Thoracic aorta (tissue), 2 donors: ENCODE data around the gene COPZ1. TPM values are rescaled to one million over a fixed set of nuclear protein-coding genes. Genes with fewer than 3 reads are reported as not detected.

Experiments
- ATAC-seq: fragments of 150-250 bp; one replicate; pipeline ENCODE4 v1.8.0; 2017; ENCODE audit warnings: low read depth; ENCODE audit not compliant: insufficient number of reproducible peaks, low FRiP score
- DNase-seq: peaks from one replicate; pipeline ENCODE4 v3.0.0-alpha.2; 2020; ENCODE audit warnings: low spot score
- H3K27ac ChIP-seq, 2 donors: fragments of 200-600 bp; sonication (generic); 1 replicate in 1 of 2; 2 replicates in 1 of 2; pipeline ENCODE4 v1.5.1; 2016; ENCODE audit warnings: mild to moderate bottlenecking in 2 of 2, moderate library complexity in 2 of 2
- H3K27me3 ChIP-seq: fragments of 200-600 bp; sonication (generic); replicated peaks from 2 replicates; pipeline ENCODE4 v1.6.0; 2016; ENCODE audit warnings: mild to moderate bottlenecking; ENCODE audit not compliant: insufficient read depth
- H3K36me3 ChIP-seq: fragments of 200-600 bp; sonication (generic); one replicate; pipeline ENCODE4 v1.5.1; 2016
- H3K4me1 ChIP-seq, 2 donors: fragments of 200-600 bp; sonication (generic); 1 replicate in 1 of 2; 2 replicates in 1 of 2; pipeline versions ENCODE4 v1.5.1 to v1.6.0; 2016; ENCODE audit warnings: low read depth in 2 of 2, mild to moderate bottlenecking in 1 of 2; ENCODE audit not compliant: control insufficient read depth in 1 of 2
- H3K4me3 ChIP-seq: fragments of 200-600 bp; sonication (generic); 2 replicates; pipeline ENCODE4 v1.5.1; 2016; ENCODE audit warnings: mild to moderate bottlenecking
- H3K9me3 ChIP-seq: fragments of 200-600 bp; sonication (generic); 2 replicates; pipeline ENCODE4 v1.5.1; 2016
- total RNA-seq, 2 donors: library from RNA; depleted of rRNA; stranded (reverse); fragments of >200 nt; gene quantifications; one replicate each; pipeline versions ENCODE4 v1.1.0 to v1.2.3, GENCODE V29; 2016
- TF ChIP-seq, protein P1 (sequence below): fragments of 200-600 bp; sonication (generic); IDR thresholded peaks from one replicate; pipeline ENCODE4 v1.5.1; 2019; ENCODE audit warnings: antibody characterized with exemption

Gene COPZ1
- total RNA-seq, 2 donors from 2014 or later: 38.7 to 59.4 TPM

DNA sequence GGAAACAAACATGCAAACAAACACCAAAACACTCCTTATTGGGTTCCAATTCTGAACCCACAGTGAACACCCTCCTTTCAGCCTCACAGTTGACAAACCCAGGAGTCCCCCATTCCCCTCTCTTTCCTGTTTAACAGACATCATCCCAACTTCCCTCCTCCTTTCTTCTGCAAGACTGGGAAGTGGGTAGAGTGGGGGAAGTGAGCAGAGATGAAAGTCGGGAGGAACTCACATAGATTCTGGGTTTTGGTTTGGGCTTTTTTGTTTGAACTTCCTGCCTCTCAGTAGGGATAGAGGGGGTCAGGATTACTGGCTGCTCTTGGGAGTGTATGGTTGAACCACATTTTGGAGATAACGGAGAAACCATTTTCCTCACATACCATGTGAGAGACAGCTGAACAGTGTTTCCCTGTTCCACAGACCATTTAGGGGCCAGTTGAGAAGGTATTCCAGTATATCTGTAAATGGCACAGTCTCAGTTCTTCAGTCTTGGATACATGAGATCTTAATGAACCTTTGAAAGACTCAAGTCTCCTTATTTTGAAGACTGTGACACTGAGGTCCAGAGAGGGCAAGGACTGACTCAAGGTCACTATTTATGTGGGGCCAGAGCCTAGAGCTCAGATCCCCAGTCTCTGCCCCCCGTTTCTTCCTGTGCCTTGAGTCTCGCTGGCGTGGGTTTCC, 43.2 kb downstream of the COPZ1 start:
- no peaks in the 10 kb centered on the region for H3K36me3 ChIP-seq
- no peaks in the 10 kb centered on the region for H3K9me3 ChIP-seq
- H3K4me1 ChIP-seq: peaks cover 10 to 34% of the 10 kb centered on the region in 2 donors
- DNase-seq: no peak
- peak overlapping the region; percentile 76 for H3K4me3 ChIP-seq
- ATAC-seq: no peak
- TF ChIP-seq, protein P1, sequence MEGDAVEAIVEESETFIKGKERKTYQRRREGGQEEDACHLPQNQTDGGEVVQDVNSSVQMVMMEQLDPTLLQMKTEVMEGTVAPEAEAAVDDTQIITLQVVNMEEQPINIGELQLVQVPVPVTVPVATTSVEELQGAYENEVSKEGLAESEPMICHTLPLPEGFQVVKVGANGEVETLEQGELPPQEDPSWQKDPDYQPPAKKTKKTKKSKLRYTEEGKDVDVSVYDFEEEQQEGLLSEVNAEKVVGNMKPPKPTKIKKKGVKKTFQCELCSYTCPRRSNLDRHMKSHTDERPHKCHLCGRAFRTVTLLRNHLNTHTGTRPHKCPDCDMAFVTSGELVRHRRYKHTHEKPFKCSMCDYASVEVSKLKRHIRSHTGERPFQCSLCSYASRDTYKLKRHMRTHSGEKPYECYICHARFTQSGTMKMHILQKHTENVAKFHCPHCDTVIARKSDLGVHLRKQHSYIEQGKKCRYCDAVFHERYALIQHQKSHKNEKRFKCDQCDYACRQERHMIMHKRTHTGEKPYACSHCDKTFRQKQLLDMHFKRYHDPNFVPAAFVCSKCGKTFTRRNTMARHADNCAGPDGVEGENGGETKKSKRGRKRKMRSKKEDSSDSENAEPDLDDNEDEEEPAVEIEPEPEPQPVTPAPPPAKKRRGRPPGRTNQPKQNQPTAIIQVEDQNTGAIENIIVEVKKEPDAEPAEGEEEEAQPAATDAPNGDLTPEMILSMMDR: no peak
- no peak overlapping the region for H3K27ac ChIP-seq
- no peaks in the 10 kb centered on the region for H3K27me3 ChIP-seq

DNA sequence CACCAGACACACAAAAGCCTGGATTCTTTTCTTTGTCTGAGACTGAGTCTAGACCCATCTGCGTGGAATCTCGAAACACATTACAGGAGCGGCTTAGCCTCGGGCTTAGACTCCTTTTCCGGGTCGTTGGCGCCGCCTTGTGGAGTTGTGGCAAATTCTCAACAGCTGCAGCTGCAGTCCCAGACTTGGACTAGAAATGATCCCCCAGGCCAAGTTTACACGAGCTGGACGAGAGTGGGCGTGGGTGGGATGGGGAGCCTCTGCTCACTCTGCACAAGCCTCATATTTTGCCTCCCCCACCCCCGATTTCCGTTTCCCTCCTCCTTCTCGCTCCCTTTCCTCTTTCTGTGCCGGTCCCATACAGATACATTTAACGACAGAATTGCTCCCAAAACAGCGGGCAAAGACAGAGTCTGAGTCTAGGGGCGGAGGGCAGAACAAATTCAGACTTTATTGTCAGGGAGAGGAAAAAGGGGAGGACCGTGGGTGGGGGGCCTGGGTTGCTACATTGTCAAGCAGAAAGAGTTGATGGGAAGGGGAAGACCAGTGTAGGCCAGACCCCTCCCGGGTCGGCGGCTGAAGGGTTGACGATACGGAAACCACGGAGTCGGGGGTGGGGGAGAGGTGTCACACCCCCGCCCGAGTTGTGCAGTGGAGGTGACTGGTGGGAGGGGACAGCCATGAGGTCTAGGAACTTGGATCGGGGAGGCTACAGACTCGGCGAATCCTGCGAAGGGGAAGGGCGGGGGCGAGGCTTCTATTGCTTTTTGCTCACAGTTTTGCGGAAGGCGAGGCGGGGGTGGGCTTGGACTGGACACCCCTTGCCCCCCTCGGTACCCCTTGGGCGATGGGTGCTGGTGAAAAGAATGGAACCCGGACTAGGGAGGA, 44.0 kb downstream of the COPZ1 start:
- peak; percentile 70 for ATAC-seq
- peak; percentile 73 for DNase-seq
- Histone ChIP-seq H3K4me1 (peaks cover 10 to 34% of the 10 kb centered on the region in 2 donors), H3K9me3 (no peaks in the 10 kb centered on the region), H3K4me3 (peak overlapping the region; percentile 76), H3K27ac (no peak overlapping the region), H3K36me3 (peaks cover 3% of the 10 kb centered on the region), H3K27me3 (no peaks in the 10 kb centered on the region)
- TF ChIP-seq, protein P1: peak; percentile 82

DNA sequence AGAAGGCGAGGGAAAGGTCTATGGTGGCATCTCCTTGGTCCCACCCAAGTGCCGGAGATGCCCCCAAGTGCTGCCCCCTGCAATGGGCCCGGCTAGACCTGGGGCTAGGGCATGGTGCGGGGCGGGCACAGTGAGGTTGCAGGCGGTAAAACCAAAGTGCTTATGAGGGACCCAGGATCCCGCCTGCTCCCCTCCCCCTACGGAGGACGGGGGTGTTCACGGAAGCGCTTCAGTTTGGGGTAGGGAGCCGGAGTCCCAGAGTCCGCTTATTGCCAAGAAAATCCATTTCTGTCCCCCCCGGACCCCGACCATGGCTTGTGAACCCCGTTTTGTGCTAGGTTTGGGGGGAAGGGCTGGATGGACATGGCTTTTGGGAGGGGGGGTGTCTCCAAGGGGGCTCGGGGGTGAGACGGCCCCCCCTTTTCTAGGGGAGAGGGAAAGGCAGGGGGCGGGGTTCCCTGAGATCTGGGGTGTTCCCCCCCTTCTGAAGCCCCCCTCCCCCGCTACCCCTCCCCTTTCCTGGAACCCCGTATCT, 44.7 kb downstream of the COPZ1 start:
- Histone ChIP-seq H3K27ac (no peak overlapping the region), H3K9me3 (no peaks in the 10 kb centered on the region), H3K4me1 (peaks cover 10 to 40% of the 10 kb centered on the region in 2 donors), H3K4me3 (peak overlapping the region; percentile 76), H3K27me3 (no peaks in the 10 kb centered on the region), H3K36me3 (peaks cover 4% of the 10 kb centered on the region)
- TF ChIP-seq, protein P1: no peak
- DNase-seq (no peak), ATAC-seq (no peak)

DNA sequence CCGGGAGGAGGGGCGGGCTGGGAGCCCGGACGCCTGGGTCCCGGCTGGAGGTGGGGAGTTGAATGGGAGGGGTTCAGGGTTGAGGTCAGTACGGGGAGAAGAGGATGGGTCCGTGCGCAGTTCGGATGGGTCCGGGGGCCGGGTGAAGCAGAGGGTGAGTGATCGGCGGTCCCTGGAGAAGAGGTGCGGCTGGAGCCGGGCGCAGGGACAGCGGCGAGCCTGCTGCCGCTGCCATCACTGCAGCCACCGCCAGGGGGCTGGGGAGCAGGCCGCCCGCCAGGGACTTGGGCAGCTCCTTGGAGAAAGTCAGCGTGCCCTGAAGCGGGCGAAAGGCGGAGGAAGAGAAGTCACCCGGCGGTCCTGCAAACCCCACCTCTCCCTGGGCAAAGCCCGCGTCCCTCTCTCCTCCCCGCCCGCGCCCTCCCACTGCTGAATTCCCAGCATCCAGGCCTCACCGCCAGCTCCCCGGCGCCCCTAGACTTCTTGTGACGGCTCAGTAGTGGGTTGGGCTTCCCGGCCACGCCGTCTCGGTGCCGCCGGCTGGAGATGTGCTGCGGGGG, 45.3 kb downstream of the COPZ1 start:
- Histone ChIP-seq H3K4me1 (peaks cover 10 to 45% of the 10 kb centered on the region in 2 donors), H3K27ac (peak overlapping the region; percentile 31 to 38), H3K9me3 (no peaks in the 10 kb centered on the region), H3K27me3 (no peaks in the 10 kb centered on the region), H3K4me3 (peak overlapping the region; percentile 76), H3K36me3 (peaks cover 4% of the 10 kb centered on the region)
- DNase-seq (peak; percentile 57), ATAC-seq (peak; percentile 66)
- TF ChIP-seq, protein P1: peak; percentile 98
